IMR-90 (cell line): ENCODE data around the gene GARNL3.

ENCODE experiments used
- BHLHE40 ChIP-seq: fragments of 150-350 bp; IDR thresholded peaks from 2 replicates; pipeline ENCODE4 v1.6.1; 2016; ENCODE audit warnings: mild to moderate bottlenecking, low read depth, low read length
- CEBPB ChIP-seq: IDR thresholded peaks from 2 replicates; pipeline ENCODE4 v1.6.1; 2012; ENCODE audit warnings: low read depth, low read length, improper control_type of control experiment
- CTCF ChIP-seq: conservative IDR thresholded peaks from 2 replicates; pipeline ENCODE4 v1.5.1; 2012; ENCODE audit warnings: mild to moderate bottlenecking, low read depth, low read length, improper control_type of control experiment
- ELK1 ChIP-seq: fragments of 150-350 bp; IDR thresholded peaks from 2 replicates; pipeline ENCODE4 v1.6.1; 2016; ENCODE audit warnings: low read depth, mild to moderate bottlenecking, low read length, moderate library complexity, borderline replicate concordance
- POLR2A ChIP-seq: IDR thresholded peaks from 2 replicates; pipeline ENCODE4 v1.6.1; 2012; ENCODE audit warnings: mild to moderate bottlenecking, low read depth, low read length
- RAD21 ChIP-seq: IDR thresholded peaks from 2 replicates; pipeline ENCODE4 v1.6.1; 2012; ENCODE audit warnings: low read length, improper control_type of control experiment
- RFX5 ChIP-seq: IDR thresholded peaks from 2 replicates; pipeline ENCODE4 v1.8.0; 2012; ENCODE audit warnings: low read depth, mild to moderate bottlenecking, low read length, moderate library complexity
- SMC3 ChIP-seq: fragments of 150-350 bp; IDR thresholded peaks from 2 replicates; pipeline ENCODE4 v1.6.1; 2016; ENCODE audit warnings: low read depth, mild to moderate bottlenecking, antibody characterized with exemption, low read length, moderate library complexity

GRCh38 chr9:127293328-127293727 is 28.8 kb downstream of the GARNL3 start:
- TF ChIP-seq CTCF (no peak), POLR2A (no peak), RFX5 (no peak), CEBPB (no peak), ELK1 (no peak), SMC3 (no peak), BHLHE40 (no peak), RAD21 (no peak)
